Mucosa of stomach (tissue), 1 donor: ENCODE data around the gene STX18.

Source experiments
- H3K27me3 ChIP-seq: one replicate; pipeline ENCODE4 v1.7.0; 2013; ENCODE audit warnings: mild to moderate bottlenecking, low read length; ENCODE audit not compliant: control insufficient read depth, insufficient read depth
- H3K36me3 ChIP-seq: one replicate; pipeline ENCODE4 v1.7.0; 2013; ENCODE audit warnings: low read length; ENCODE audit not compliant: control insufficient read depth, insufficient read depth
- H3K4me1 ChIP-seq: one replicate; pipeline ENCODE4 v1.7.0; 2013; ENCODE audit warnings: mild to moderate bottlenecking, low read length; ENCODE audit not compliant: control insufficient read depth, insufficient read depth
- H3K4me3 ChIP-seq: one replicate; pipeline ENCODE4 v1.7.0; 2013; ENCODE audit warnings: low read length
- H3K9ac ChIP-seq: one replicate; pipeline ENCODE4 v1.7.0; 2013; ENCODE audit warnings: mild to moderate bottlenecking, low read length, moderate library complexity
- H3K9me3 ChIP-seq: one replicate; pipeline ENCODE4 v1.7.0; 2013; ENCODE audit warnings: mild to moderate bottlenecking, low read length, moderate library complexity; ENCODE audit not compliant: control insufficient read depth
- donor health status: Pancreatic carcinoma.

Gene STX18

DNA sequence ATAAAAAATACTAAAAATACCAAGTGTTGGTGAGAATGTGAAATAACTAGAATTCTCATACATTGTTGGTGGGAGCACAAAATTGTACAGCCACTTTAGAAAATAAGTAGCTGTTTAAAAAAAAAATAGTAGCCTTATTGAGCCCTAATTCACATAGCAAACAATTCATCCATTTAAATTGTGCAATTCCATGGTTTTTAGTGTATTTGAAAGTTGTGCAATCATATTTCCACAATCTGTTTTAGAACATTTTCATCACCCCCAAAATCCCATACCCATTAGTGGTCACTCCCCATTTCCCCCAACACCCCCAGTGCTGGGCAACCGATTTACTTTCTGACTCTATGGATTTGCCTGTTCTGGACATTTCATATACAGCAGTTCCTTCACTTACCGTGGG, 37.1 kb downstream of the STX18 start:
- Histone ChIP-seq H3K4me3 (no peak overlapping the region), H3K9ac (no peak overlapping the region), H3K9me3 (no peaks in the 10 kb centered on the region), H3K36me3 (no peaks in the 10 kb centered on the region), H3K27me3 (no peaks in the 10 kb centered on the region), H3K4me1 (peaks cover 5% of the 10 kb centered on the region)

DNA sequence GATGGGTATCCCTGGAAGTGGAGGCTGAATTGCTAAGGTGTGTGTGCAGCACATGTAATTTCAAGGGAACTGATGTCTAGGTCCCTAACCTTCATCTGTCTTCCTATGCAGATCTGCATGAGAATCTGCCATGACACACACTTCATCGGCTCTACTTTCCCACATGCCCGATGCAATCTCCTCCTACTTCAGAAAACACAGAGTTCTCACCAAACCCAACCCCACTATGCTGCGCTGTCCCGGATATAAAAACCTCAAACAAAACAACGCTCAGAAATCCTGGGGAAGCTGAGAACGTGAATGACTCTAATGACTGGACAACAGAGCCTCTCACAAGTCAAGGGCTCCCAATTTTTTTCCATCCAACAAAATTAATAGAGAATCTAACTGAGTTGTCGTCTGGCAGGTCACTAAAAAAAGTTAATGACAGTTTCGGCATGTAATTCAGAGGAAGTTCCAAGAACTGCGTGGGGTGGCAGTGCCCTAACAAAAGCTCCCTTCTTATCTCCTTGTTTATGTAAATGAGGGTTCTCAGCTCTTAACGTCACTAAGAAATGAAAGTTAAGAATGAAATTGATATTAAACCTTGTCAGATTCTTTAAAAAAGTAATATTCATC, 39.0 kb downstream of the STX18 start:
- H3K9ac ChIP-seq, result peak overlapping the region; percentile 1
- no peaks in the 10 kb centered on the region for H3K36me3 ChIP-seq
- peak overlapping the region; percentile 1 for H3K4me3 ChIP-seq

DNA sequence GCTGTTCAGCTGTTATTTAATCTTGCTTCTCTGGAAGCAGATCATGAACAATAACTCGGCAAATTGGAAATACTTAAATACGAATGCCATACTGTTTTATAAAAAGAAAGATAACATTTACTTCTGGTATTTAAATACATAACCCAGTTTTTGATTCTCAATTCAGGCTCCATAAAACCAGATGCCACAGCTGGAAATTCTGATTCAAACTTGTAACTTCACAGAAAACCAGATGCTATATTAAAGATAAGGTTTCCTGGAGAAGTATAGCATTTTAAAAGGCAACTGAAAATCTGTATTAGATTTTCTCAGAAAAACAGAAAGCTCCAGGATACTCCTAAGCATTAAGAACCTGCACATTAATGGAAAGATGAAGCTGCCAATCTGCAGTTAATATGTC, 40.2 kb downstream of the STX18 start:
- Histone ChIP-seq H3K9ac (no peak overlapping the region), H3K4me1 (peaks cover 5% of the 10 kb centered on the region), H3K9me3 (no peaks in the 10 kb centered on the region), H3K4me3 (no peak overlapping the region), H3K27me3 (no peaks in the 10 kb centered on the region), H3K36me3 (no peaks in the 10 kb centered on the region)

More for the DNA sequence above, 39.0 kb downstream of the STX18 start:
- H3K27me3 ChIP-seq, result no peaks in the 10 kb centered on the region
- H3K4me1 ChIP-seq, result peaks cover 5% of the 10 kb centered on the region
- H3K9me3 ChIP-seq, result no peaks in the 10 kb centered on the region

DNA sequence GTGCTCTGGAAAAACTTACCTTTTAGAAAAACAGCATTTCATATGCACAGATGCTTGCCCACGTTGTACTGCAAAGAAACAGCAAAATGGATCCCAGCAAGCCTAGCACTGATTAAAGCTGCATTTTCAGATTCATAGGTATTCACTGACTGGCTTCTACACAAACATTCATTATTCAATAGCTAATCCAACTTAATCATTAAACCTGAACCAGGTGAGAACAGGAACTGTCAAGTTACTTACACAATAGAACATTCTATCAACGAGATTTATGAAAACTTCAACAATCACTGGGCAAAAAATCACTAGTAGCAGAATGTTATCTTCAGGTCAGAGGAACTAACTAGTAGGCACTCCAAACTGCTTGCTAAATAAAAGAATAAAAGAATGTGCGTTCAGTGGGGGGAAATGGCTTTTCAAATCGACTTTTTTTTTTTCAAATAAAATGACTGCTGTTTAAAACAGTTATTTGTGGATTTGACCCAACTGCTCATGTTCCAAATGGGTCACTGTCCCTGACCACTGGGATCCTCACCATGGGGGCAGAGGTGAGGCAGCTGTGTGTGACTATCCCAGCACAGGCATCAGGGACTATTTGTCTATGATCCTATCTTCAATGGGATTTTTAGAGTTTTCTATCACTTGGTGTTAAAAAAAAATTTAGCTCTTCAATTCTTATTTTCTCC, 42.3 kb downstream of the STX18 start:
- Histone ChIP-seq H3K27me3 (no peaks in the 10 kb centered on the region), H3K4me1 (peaks cover 5% of the 10 kb centered on the region), H3K4me3 (no peak overlapping the region), H3K36me3 (no peaks in the 10 kb centered on the region), H3K9ac (no peak overlapping the region), H3K9me3 (no peaks in the 10 kb centered on the region)

DNA sequence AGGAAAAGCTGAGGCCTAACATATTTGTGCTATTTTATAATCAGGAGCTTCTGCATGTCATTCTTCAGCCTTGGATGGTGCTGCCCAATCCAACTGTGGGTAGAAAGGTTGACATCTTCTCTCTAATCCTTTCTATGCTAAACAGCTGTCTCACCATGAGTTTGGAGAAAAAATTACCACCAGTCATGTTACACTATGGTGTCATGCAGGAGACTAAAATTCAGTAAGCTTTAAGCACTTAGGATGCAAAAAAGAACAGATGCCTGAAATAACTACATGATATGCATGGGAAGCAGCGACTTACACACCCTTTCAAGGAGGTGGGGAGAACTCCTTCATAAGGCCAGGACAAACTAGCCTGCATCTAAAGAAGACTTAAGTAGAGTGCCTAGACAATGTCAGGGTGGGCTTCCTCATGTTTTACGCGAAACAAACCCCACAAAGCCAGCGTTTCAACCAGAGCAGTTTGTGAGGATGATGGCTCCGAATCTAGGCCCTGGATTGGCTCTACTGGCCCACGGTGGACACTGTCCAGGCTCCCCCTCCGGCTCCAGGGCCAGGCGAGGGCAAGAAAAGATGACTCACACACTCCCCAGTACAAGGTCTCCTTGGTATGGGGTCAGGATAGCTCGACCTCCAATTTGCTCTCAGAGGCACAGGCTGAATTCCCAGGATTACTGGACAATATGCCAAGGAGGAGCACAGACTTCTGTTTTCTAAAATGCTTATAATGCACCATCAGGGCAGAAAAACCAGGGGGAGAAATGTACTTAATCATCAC, 45.1 kb downstream of the STX18 start:
- no peaks in the 10 kb centered on the region for H3K4me1 ChIP-seq
- no peak overlapping the region for H3K4me3 ChIP-seq
- H3K27me3 ChIP-seq, result no peaks in the 10 kb centered on the region
- no peaks in the 10 kb centered on the region for H3K36me3 ChIP-seq
- H3K9ac ChIP-seq, result no peak overlapping the region
- H3K9me3 ChIP-seq, result no peaks in the 10 kb centered on the region

GRCh38 chr4:4494882-4495281, 47.0 kb downstream of the STX18 start:
- Histone ChIP-seq H3K36me3 (no peaks in the 10 kb centered on the region), H3K27me3 (no peaks in the 10 kb centered on the region), H3K4me1 (no peaks in the 10 kb centered on the region), H3K9ac (no peak overlapping the region), H3K4me3 (no peak overlapping the region), H3K9me3 (no peaks in the 10 kb centered on the region)

DNA sequence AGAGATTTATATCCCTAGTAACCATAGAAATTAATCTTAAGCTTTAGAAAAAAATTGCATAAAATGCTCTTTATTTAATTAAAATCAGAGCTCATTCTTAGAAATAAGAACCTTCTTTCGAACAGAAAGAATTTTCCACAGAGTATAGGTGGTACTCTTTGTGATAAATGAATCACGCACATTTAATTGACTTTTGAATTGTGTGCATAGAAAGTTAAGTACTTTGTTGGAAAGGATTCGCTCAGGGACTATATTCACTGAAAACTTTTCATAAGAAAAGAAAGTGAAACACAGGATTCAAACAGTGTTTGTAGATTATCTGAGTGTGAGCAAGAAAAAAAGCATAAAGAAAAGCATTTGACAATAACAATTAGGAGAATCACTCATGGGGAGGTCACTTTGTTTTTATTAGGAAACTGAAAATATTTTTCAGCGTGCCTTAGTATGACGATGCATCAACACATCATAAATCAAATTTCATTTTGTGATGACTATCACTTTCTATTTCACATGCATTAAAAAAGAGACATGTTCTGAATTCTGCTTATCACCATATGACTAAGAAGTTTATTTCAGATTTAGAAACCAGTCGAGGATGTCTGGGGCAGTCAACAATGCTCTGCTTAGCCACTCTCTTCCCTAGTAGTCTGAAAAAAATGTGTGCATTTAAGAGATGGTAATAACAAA, 49.5 kb downstream of the STX18 start:
- Histone ChIP-seq H3K9me3 (no peaks in the 10 kb centered on the region), H3K4me3 (no peak overlapping the region), H3K9ac (no peak overlapping the region), H3K27me3 (no peaks in the 10 kb centered on the region), H3K4me1 (no peaks in the 10 kb centered on the region), H3K36me3 (no peaks in the 10 kb centered on the region)

DNA sequence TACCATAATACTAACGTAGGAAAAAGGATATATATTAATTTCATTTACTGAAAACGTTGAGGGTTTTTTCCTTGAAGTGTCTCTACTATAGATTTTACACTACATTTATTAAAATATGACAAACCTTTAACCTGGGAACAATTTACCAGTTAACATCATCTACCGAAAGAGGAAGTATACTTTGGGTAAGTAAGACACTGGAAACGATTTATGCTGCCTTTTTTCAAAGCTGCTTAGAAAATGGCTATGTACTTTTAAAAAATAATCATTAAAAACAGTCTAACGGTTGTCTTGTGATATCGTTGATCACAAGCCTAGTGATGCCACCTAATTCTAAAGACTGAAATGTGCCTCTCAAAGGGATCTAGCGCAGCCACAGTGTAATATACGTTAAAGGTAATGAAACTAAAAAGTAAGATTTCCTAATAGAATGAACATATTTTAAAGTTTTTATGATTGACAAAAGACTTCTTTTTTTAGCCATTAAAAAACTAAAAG, 50.4 kb downstream of the STX18 start:
- Histone ChIP-seq H3K27me3 (no peaks in the 10 kb centered on the region), H3K36me3 (no peaks in the 10 kb centered on the region), H3K4me1 (no peaks in the 10 kb centered on the region), H3K9me3 (no peaks in the 10 kb centered on the region), H3K4me3 (no peak overlapping the region), H3K9ac (no peak overlapping the region)

DNA sequence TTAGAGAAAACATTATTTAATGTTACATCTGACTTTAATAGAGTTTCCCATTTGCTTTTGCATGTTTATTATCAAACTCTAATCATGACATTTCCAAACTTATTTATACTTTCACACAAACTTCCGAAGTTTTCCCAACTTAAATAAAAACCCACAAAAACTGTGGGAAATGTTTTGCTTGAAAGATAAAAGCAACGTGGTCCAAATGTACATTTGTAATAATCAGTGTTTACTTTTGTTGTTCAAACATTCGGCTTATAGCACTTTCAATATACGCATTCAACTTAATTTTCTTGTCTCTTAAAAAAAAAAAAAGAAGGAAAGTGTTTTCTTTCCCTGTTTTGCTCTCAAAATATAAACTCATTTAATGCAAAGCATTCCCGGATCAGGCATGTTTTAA, 51.0 kb downstream of the STX18 start:
- no peaks in the 10 kb centered on the region for H3K4me1 ChIP-seq

DNA sequence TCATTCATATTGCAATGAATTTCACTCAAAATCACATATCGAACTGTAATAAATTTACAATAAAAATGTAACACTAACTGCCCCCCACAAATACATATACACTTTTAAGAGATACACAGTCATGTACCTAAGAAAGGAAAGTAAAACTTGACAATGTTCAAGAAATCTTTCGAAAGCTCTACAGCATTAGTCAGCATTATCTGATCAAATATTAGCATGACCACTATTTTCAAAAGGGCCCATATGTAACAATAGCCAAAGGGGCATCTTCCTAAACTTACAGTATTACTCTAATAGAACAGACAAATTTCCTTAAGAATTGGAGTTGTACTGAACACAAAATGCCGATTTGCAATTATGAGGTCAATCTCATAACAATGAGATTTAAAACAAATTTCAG, 51.8 kb downstream of the STX18 start:
- Histone ChIP-seq H3K9ac (no peak overlapping the region), H3K36me3 (no peaks in the 10 kb centered on the region), H3K4me3 (no peak overlapping the region), H3K27me3 (no peaks in the 10 kb centered on the region), H3K9me3 (no peaks in the 10 kb centered on the region), H3K4me1 (no peaks in the 10 kb centered on the region)

More for the DNA sequence above, 51.0 kb downstream of the STX18 start:
- no peaks in the 10 kb centered on the region for H3K36me3 ChIP-seq
- no peak overlapping the region for H3K9ac ChIP-seq
- H3K9me3 ChIP-seq, result no peaks in the 10 kb centered on the region
- H3K4me3 ChIP-seq, result no peak overlapping the region
- no peaks in the 10 kb centered on the region for H3K27me3 ChIP-seq

- H3K4me3 ChIP-seq, result no peak overlapping the region
- no peaks in the 10 kb centered on the region for H3K36me3 ChIP-seq
- no peak overlapping the region for H3K9ac ChIP-seq
- H3K9me3 ChIP-seq, result no peaks in the 10 kb centered on the region
- H3K27me3 ChIP-seq, result no peaks in the 10 kb centered on the region
- H3K4me1 ChIP-seq, result no peaks in the 10 kb centered on the region
Observed at GRCh38 chr4:4488405-4489404, 53.1 kb downstream of the STX18 start.
